Mucosa of descending colon (tissue), 3 donors: ENCODE results near the gene VIPR2. TPM values are rescaled to one million over a fixed set of nuclear protein-coding genes. Genes with fewer than 3 reads are reported as not detected.
"Not testable (repeated sequence)": the region's sequence is repeated elsewhere in the genome, so short reads cannot be mapped to it uniquely, and the experiment has no call there.

ENCODE experiments used
- ATAC-seq: fragments of 200-7000 bp; cut with Tn5 transposase; one replicate; pipeline ENCODE4 v1.9.1; 2020; ENCODE audit warnings: mild to moderate bottlenecking, moderate library complexity
- DNase-seq, 3 donors: peaks; one replicate each; pipeline ENCODE4 v3.0.0-alpha.2; 2020
- H3K36me3 ChIP-seq: fragments of 200-600 bp; one replicate; pipeline ENCODE4 v1.8.0; 2021; ENCODE audit warnings: low read depth, mild to moderate bottlenecking
- H3K4me1 ChIP-seq: fragments of 200-600 bp; one replicate; pipeline ENCODE4 v1.8.0; 2021; ENCODE audit warnings: low read depth, mild to moderate bottlenecking
- H3K4me3 ChIP-seq: fragments of 200-600 bp; one replicate; pipeline ENCODE4 v1.8.0; 2021; ENCODE audit warnings: mild to moderate bottlenecking
- H3K9me3 ChIP-seq: fragments of 200-600 bp; one replicate; pipeline ENCODE4 v1.8.0; 2021; ENCODE audit warnings: mild to moderate bottlenecking
- CTCF ChIP-seq: fragments of 200-600 bp; IDR thresholded peaks from one replicate; pipeline ENCODE4 v1.8.0; 2022; ENCODE audit warnings: antibody characterized with exemption, mild to moderate bottlenecking
- intact Hi-C, 2 donors: fragments of 100-400 bp; cut with DNase I in 1 of 2; cut with micrococcal nuclease in 1 of 2; formaldehyde crosslinking; loops; one replicate each; pipeline versions ENCODE4 v1.11.0 to v1.11.1; 2022; cut with DNase I, micrococcal nuclease
- total RNA-seq, 3 donors: library from RNA; stranded (reverse); fragmentation: NEBNext Ultra II Directional in 2 of 3; extraction: Animal tissue kit (Norgen Biotek cat#: 25700) in 2 of 3; gene quantifications; one replicate each; pipeline versions ENCODE4 v1.2.1 to v1.2.4, GENCODE V29; 2021 to 2023
- donor health status: DM: no; HTN: no; CAD: no; lungs with moderate emphysema.
- donor health status: DM: no; HTN: no; CAD: no.
- donor health status: DM: no; HTN: yes; CAD: no.

The VIPR2 gene
- total RNA-seq, 3 donors from 2014 or later, result 0.58 to 19.8 (median 2.4) TPM

DNA sequence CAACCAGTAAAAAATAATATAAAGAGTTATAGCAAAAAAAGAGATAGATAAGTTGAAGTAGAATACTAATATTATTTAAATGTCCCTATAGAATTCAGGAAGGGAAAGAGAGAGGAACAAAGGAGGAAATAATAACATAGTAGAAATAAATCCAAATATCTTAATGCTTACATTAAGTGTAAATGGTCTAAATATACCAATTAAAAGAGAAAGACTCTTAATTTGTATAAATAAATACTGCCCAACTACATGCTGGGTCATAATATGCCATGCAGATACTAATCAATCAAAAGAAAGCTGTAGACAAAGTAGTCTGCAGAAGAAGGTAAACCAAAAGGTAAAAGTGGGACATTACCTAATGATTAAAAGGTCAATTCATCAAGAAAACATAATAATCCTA, 43.3 kb upstream of the VIPR2 start:
- no peak for TF ChIP-seq CTCF
- ATAC-seq, result no peak
- Histone ChIP-seq H3K36me3 (no peaks in the 10 kb centered on the region), H3K4me1 (no peaks in the 10 kb centered on the region), H3K4me3 (no peak overlapping the region), H3K9me3 (no peaks in the 10 kb centered on the region)
- DNase-seq, result no peak
- intact Hi-C loops, result no loop called here

DNA sequence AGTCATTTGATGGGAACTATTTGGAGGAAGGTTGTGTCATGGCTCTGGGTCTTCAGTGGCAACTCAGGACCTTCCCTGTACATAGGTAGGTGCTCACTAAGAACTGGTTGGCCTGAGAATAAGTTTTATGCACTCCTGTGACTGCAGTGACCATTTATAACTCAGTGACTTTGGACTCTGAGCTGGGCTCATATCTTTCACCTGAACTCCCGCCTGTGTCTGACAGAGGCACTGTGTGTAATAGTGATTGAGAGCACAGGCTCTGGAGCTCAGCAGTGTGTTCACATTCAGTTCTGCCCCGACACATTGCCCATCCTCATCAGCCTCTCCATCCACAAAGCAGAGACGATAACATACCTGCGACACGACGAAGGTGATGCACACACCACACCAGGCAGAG, 34.6 kb upstream of the VIPR2 start:
- H3K36me3 ChIP-seq, result no peaks in the 10 kb centered on the region
- DNase-seq (no peak), ATAC-seq (no peak)

GRCh38 chr7:159177284-159177953, 32.8 kb upstream of the VIPR2 start:
- no peak for TF ChIP-seq CTCF
- DNase-seq (no peak), ATAC-seq (no peak)
- Histone ChIP-seq H3K4me3 (no peak overlapping the region), H3K36me3 (no peaks in the 10 kb centered on the region), H3K4me1 (no peaks in the 10 kb centered on the region), H3K9me3 (no peaks in the 10 kb centered on the region)
- intact Hi-C loops, result no loop called here

More for the DNA sequence above, 34.6 kb upstream of the VIPR2 start:
- H3K4me1 ChIP-seq, result no peaks in the 10 kb centered on the region
- no peak overlapping the region for H3K4me3 ChIP-seq
- no peak for TF ChIP-seq CTCF
- no peaks in the 10 kb centered on the region for H3K9me3 ChIP-seq
- intact Hi-C loops, result no loop called here

DNA sequence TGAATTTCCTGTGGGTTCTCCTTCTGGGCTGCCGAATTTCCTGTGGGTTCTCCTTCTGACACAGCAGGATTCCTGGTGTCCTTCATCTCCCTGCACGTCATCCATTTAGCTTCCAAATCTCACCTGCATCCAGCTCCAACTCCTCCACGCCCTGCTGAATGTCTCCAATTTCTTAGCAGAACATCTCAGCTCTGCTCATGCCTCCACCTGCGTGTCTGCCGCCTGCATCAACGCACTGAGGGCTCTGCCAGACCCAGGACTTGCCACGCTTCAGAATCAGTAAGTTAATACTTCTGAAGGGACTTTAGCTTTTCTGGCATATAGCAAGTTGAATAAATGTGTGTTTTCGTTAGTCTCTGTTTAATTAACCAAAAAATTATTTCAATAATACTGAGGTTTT, 31.1 kb upstream of the VIPR2 start:
- no peak for ATAC-seq

GRCh38 chr7:159175100-159175499, 30.4 kb upstream of the VIPR2 start:
- H3K4me3 ChIP-seq, H3K9me3 ChIP-seq, intact Hi-C loops, H3K36me3 ChIP-seq, H3K4me1 ChIP-seq, ATAC-seq, DNase-seq: not testable (repeated sequence)

More for the DNA sequence above, 31.1 kb upstream of the VIPR2 start:
- DNase-seq, result no peak
- Histone ChIP-seq H3K4me3 (no peak overlapping the region), H3K36me3 (no peaks in the 10 kb centered on the region), H3K9me3 (no peaks in the 10 kb centered on the region), H3K4me1 (no peaks in the 10 kb centered on the region)
- no peak for TF ChIP-seq CTCF
- intact Hi-C loops, result no loop called here

DNA sequence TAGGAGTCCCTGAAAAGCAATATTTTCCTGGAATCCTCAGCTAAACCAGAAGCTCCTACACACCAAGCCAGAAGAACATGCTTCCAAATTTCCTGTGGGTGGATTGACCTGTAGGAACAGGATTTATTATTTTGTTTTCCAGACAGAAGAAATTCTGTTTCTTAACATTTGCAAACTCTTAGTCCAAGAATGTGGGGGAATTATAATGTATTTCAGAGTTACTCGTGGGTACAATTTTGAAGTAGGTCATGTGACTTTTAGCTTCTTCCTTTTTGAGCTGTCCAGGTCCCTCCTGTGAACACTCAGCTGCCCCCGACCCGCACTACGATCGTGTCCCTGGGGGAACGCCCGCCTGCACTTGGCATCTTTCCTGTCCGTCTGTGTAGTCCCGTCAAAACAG, 27.7 kb upstream of the VIPR2 start:
- no peak for TF ChIP-seq CTCF
- Histone ChIP-seq H3K36me3 (no peaks in the 10 kb centered on the region), H3K4me1 (no peaks in the 10 kb centered on the region), H3K4me3 (no peak overlapping the region), H3K9me3 (no peaks in the 10 kb centered on the region)
- ATAC-seq, result no peak
- intact Hi-C loops, result no loop called here
- no peak for DNase-seq
